HepG2 (cell line): Measurements from ENCODE around the gene CAPN7. TPM values are rescaled to one million over a fixed set of nuclear protein-coding genes. Genes with fewer than 3 reads are reported as not detected.

Experiments
- ATAC-seq: fragments of 200-7000 bp; cut with Tn5 transposase; 3 replicates; pipeline ENCODE4 v1.9.1; 2020; ENCODE audit warnings: mild to moderate bottlenecking, moderate library complexity
- BruUV-seq: library from RNA; stranded (reverse); fragments of 400-500 nt; replicated peaks from 2 replicates; lab custom pipeline; 2021; lab: Mats Ljungman, UMichigan
- CTCF ChIA-PET: fragments of 300-600 bp; formaldehyde crosslinking; extraction: SDS; loops from one replicate; lab custom pipeline; 2021; ENCODE audit warnings: low total read pairs, inconsistent platforms, low intra/inter-chr PET ratio; lab: Yijun Ruan, JAX
- POLR2A ChIA-PET: fragments of 350-600 bp; sonication (Branson Sonifier 250); formaldehyde crosslinking; loops from one replicate; lab custom pipeline; 2020; ENCODE audit warnings: antibody characterized with exemption, inconsistent platforms; lab: Yijun Ruan, JAX
- DNase-seq: peaks from one replicate; pipeline ENCODE4 v3.0.0-alpha.2; 2015; ENCODE audit warnings: low spot score
- FAIRE-seq: peaks from 3 replicates; lab custom pipeline; 2011; peaks lifted over from hg19 to GRCh38; lab: Jason Lieb, UNC
- H2AFZ ChIP-seq: one replicate; pipeline ENCODE4 v1.6.1; 2011; ENCODE audit warnings: low read length, inconsistent platforms
- H3K27ac ChIP-seq: fragments of 300-600 bp; 3 replicates; pipeline ENCODE4 v1.8.0; 2011; ENCODE audit warnings: mixed run types, mild to moderate bottlenecking, mixed read lengths, low read length, inconsistent platforms; ENCODE audit not compliant: insufficient read depth; ENCODE audit errors: extremely low read length
- H3K27me3 ChIP-seq, 2 experiments: fragments of 200-600 bp in 1 of 2; 2 replicates in 1 of 2; 3 replicates in 1 of 2; pipeline versions ENCODE4 v1.6.0 to v1.8.0; 2011; ENCODE audit warnings: low read length in 2 of 2, mild to moderate bottlenecking in 2 of 2, moderate library complexity in 2 of 2, inconsistent platforms in 1 of 2; ENCODE audit not compliant: insufficient read depth in 2 of 2, control insufficient read depth in 1 of 2
- H3K36me3 ChIP-seq, 2 experiments: fragments of 200-600 bp in 1 of 2; replicated peaks in 1 of 2; 2 replicates in 1 of 2; 3 replicates in 1 of 2; pipeline versions ENCODE4 v1.5.1 to v1.8.0; 2011; ENCODE audit warnings: low read length in 2 of 2, inconsistent platforms in 1 of 2; ENCODE audit not compliant: insufficient read depth in 2 of 2, control insufficient read depth in 1 of 2
- H3K4me1 ChIP-seq: 2 replicates; pipeline ENCODE4 v1.5.1; 2012; ENCODE audit warnings: low read length, inconsistent platforms; ENCODE audit not compliant: insufficient read depth
- H3K4me2 ChIP-seq: 2 replicates; pipeline ENCODE4 v1.6.0; 2011; ENCODE audit warnings: low read depth, low read length, inconsistent platforms
- H3K4me3 ChIP-seq, 3 experiments: fragments of 200-600 bp in 1 of 3; sonication (generic), shearing (Covaris generic) in 1 of 3; replicated peaks in 1 of 3; 2 replicates each; pipeline ENCODE4 v1.5.1; 2011 to 2016; ENCODE audit warnings: low read length in 3 of 3, inconsistent platforms in 2 of 3, low read depth in 2 of 3, mild to moderate bottlenecking in 2 of 3, control low read depth in 1 of 3, mixed read lengths in 1 of 3; ENCODE audit not compliant: insufficient read depth in 1 of 3
- H3K79me2 ChIP-seq: one replicate; pipeline ENCODE4 v1.6.1; 2011; ENCODE audit warnings: low read length, inconsistent platforms; ENCODE audit not compliant: insufficient read depth
- H3K9ac ChIP-seq: 2 replicates; pipeline ENCODE4 v1.6.0; 2011; ENCODE audit warnings: mild to moderate bottlenecking, low read depth, low read length, inconsistent platforms; ENCODE audit not compliant: insufficient read depth
- H3K9me3 ChIP-seq: 2 replicates; pipeline ENCODE4 v1.5.1; 2012; ENCODE audit warnings: mild to moderate bottlenecking, low read length
- H4K20me1 ChIP-seq: 2 replicates; pipeline ENCODE4 v1.6.0; 2011; ENCODE audit warnings: inconsistent platforms, mild to moderate bottlenecking, low read length, moderate library complexity; ENCODE audit not compliant: insufficient read depth
- MNT ChIP-seq: fragments of 450-650 bp; IDR thresholded peaks from 2 replicates; pipeline ENCODE4 v1.6.1; 2016
- RBFOX2 ChIP-seq: fragments of 200-400 bp; formaldehyde crosslinking; IDR thresholded peaks from 2 replicates; pipeline ENCODE4 v1.6.1; 2017; ENCODE audit warnings: low read depth, mild to moderate bottlenecking, low read length
- ZNF333 ChIP-seq: sonication (generic); formaldehyde crosslinking; IDR thresholded peaks from 2 replicates; pipeline ENCODE4 v1.4.0; 2020; ENCODE audit warnings: mild to moderate bottlenecking, missing genetic modification reagents, borderline replicate concordance
- WGBS: methylation state at CpG from one replicate; pipeline ENCODE4 v1.1.6; 2017; ENCODE audit warnings: low lambda C conversion rate; 5-methylcytosine and 5-hydroxymethylcytosine counted together
- in situ Hi-C: cut with HindIII; loops from 2 replicates; pipeline ENCODE4 v1.10.0; 2017; ENCODE audit warnings: low pct_unique_long_range_greater_than_20kb; ENCODE audit not compliant: extremely low pct_ligation_motif_present
- intact Hi-C: fragments of 100-400 bp; cut with micrococcal nuclease; formaldehyde crosslinking; loops from one replicate; pipeline ENCODE4 v1.10.0; 2022; ENCODE audit not compliant: unreplicated experiment
- polyA plus RNA-seq, 8 experiments: library from polyadenylated mRNA; depleted of rRNA in 3 of 8; stranded (reverse) in 7 of 8; unstranded in 1 of 8; fragments of >200 nt; fragmentation: Illumina TruSeq in 4 of 8; extraction: Trizol in 4 of 8; gene quantifications; 2 replicates each; pipeline versions ENCODE4 v1.2.1 to v1.2.3, GENCODE V29; 2011 to 2016; ENCODE audit warnings: low read depth in 4 of 8, missing spikeins in 1 of 8, mixed read lengths in 1 of 8; ENCODE audit not compliant: insufficient read depth in 1 of 8
- total RNA-seq, 5 experiments: library from RNA; depleted of rRNA; stranded (reverse); fragments of >200 nt; fragmentation: Illumina TruSeq; extraction: Trizol; gene quantifications; 2 replicates each; pipeline ENCODE4 v1.2.3, GENCODE V29; 2016; ENCODE audit warnings: low read depth in 1 of 5
- TF ChIP-seq, protein P1 (sequence below): sonication (generic); formaldehyde crosslinking; IDR thresholded peaks from 2 replicates; pipeline ENCODE4 v1.8.1; 2023; ENCODE audit warnings: missing genetic modification reagents, inconsistent platforms, borderline replicate concordance

The CAPN7 gene
- total and polyA plus RNA-seq, 2 of the 13 experiments (the other 11 are each of a cell fraction or from before 2014, with no cell fraction given), result 16.7 to 36.8 TPM

- Histone ChIP-seq H3K9ac (no peak overlapping the region), H2AFZ (no peak overlapping the region), H3K27ac (no peak overlapping the region), H3K4me1 (no peaks in the 10 kb centered on the region), H3K27me3 (no peaks in the 10 kb centered on the region), H3K79me2 (no peaks in the 10 kb centered on the region), H3K4me3 (no peak overlapping the region), H3K36me3 (no peaks in the 10 kb centered on the region), H4K20me1 (no peaks in the 10 kb centered on the region), H3K9me3 (no peaks in the 10 kb centered on the region), H3K4me2 (no peak overlapping the region)
- in situ Hi-C loops (no loop called here), intact Hi-C loops (no loop called here)
- WGBS, result 71% methylated on average over 3 of the region's 3 CpGs
- BruUV-seq, result no TSS peak
- ChIA-PET CTCF (no interaction called here), POLR2A (no interaction called here)
- no peak for DNase-seq
- TF ChIP-seq, protein P1, sequence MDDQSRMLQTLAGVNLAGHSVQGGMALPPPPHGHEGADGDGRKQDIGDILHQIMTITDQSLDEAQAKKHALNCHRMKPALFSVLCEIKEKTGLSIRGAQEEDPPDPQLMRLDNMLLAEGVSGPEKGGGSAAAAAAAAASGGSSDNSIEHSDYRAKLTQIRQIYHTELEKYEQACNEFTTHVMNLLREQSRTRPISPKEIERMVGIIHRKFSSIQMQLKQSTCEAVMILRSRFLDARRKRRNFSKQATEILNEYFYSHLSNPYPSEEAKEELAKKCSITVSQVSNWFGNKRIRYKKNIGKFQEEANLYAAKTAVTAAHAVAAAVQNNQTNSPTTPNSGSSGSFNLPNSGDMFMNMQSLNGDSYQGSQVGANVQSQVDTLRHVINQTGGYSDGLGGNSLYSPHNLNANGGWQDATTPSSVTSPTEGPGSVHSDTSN (CRISPR knock-in tag), result no peak
- TF ChIP-seq ZNF333 (CRISPR knock-in tag) (no peak), MNT (no peak), RBFOX2 (no peak)
- no peak for FAIRE-seq
- no peak for ATAC-seq
Measured at GRCh38 chr3:15290736-15291135, 84.7 kb downstream of the CAPN7 start.
